ENCODE results near the gene LRRC36.
"Not testable (repeated sequence)": the region's sequence is repeated elsewhere in the genome, so short reads cannot be mapped to it uniquely, and the experiment has no call there.

Gene LRRC36

GRCh38 chr16:67411339-67411738, 84.7 kb downstream of the LRRC36 start:
- no peak for DNase-seq (ENCODE audit: low read depth)
- no peak for TF ChIP-seq CTCF (IDR thresholded peaks at IDR 0.05; ENCODE audit: control insufficient read depth, extremely low read depth, insufficient read depth)
- H3K4me3 ChIP-seq (ENCODE audit: low read depth, low read length) = no peak overlapping the region

- TF ChIP-seq CTCF (IDR thresholded peaks at IDR 0.05; ENCODE audit: control insufficient read depth, extremely low read depth, insufficient read depth) = no peak
- H3K4me3 ChIP-seq (ENCODE audit: low read depth, low read length) = no peak overlapping the region
- DNase-seq (ENCODE audit: low read depth) = no peak
Observed at GRCh38 chr16:67412294-67412693, 85.7 kb downstream of the LRRC36 start.

- no peak overlapping the region for H3K4me3 ChIP-seq (ENCODE audit: low read depth, low read length)
- TF ChIP-seq CTCF (IDR thresholded peaks at IDR 0.05; ENCODE audit: control insufficient read depth, extremely low read depth, insufficient read depth) = no peak
- no peak for DNase-seq (ENCODE audit: low read depth)
Observed at GRCh38 chr16:67413978-67414911, 87.6 kb downstream of the LRRC36 start.

GRCh38 chr16:67415421-67415820, 88.8 kb downstream of the LRRC36 start:
- not testable (repeated sequence) for H3K4me3 ChIP-seq (ENCODE audit: low read depth, low read length); DNase-seq (ENCODE audit: low read depth)

GRCh38 chr16:67415872-67416793, 89.5 kb downstream of the LRRC36 start, which contains the start of gene ZDHHC1:
Gene ZDHHC1, minus strand, starts transcription at chr16:67416477. Its CDS starts 8,702 bp downstream, at chr16:67407775.
- no peak within 1 kb of the TSS for H3K4me3 ChIP-seq (ENCODE audit: low read depth, low read length)
- no peak for TF ChIP-seq CTCF (IDR thresholded peaks at IDR 0.05; ENCODE audit: control insufficient read depth, extremely low read depth, insufficient read depth)
- no peak for DNase-seq (ENCODE audit: low read depth)

GRCh38 chr16:67417333-67418061, 90.9 kb downstream of the LRRC36 start:
- no peak overlapping the region for H3K4me3 ChIP-seq (ENCODE audit: low read depth, low read length)
- TF ChIP-seq CTCF (IDR thresholded peaks at IDR 0.05; ENCODE audit: control insufficient read depth, extremely low read depth, insufficient read depth) = no peak
- no peak for DNase-seq (ENCODE audit: low read depth)
